ENCODE results near the gene SMAD2.

SMAD2 gene

GRCh38 chr18:47950511-47950910 lies 20.1 kb upstream of the SMAD2 start:
- H3K4me3 ChIP-seq (replicated peaks; ENCODE audit: low read depth, low read length): no peak overlapping the region
- no peak for DNase-seq (ENCODE audit: extremely low read depth, low read depth)
- no peak for TF ChIP-seq CTCF (IDR thresholded peaks at IDR 0.05; ENCODE audit: low read depth, low read length, missing control alignments)

GRCh38 chr18:47949202-47949601 lies 18.7 kb upstream of the SMAD2 start:
- no peak for DNase-seq (ENCODE audit: extremely low read depth, low read depth)
- H3K4me3 ChIP-seq (replicated peaks; ENCODE audit: low read depth, low read length): no peak overlapping the region
- TF ChIP-seq CTCF (IDR thresholded peaks at IDR 0.05; ENCODE audit: low read depth, low read length, missing control alignments): no peak

GRCh38 chr18:47946889-47947288 lies 16.4 kb upstream of the SMAD2 start:
- H3K4me3 ChIP-seq (replicated peaks; ENCODE audit: low read depth, low read length): no peak overlapping the region
- DNase-seq (ENCODE audit: extremely low read depth, low read depth): no peak
- no peak for TF ChIP-seq CTCF (IDR thresholded peaks at IDR 0.05; ENCODE audit: low read depth, low read length, missing control alignments)

- DNase-seq (ENCODE audit: extremely low read depth, low read depth): no peak
- no peak overlapping the region for H3K4me3 ChIP-seq (replicated peaks; ENCODE audit: low read depth, low read length)
- no peak for TF ChIP-seq CTCF (IDR thresholded peaks at IDR 0.05; ENCODE audit: low read depth, low read length, missing control alignments)
Measured at GRCh38 chr18:47944972-47945852, 14.8 kb upstream of the SMAD2 start.

- H3K4me3 ChIP-seq (replicated peaks; ENCODE audit: low read depth, low read length): no peak overlapping the region
- DNase-seq (ENCODE audit: extremely low read depth, low read depth): no peak
- TF ChIP-seq CTCF (IDR thresholded peaks at IDR 0.05; ENCODE audit: low read depth, low read length, missing control alignments): no peak
Measured at GRCh38 chr18:47936952-47937351, 6.5 kb upstream of the SMAD2 start.

GRCh38 chr18:47935321-47936055 lies 5.0 kb upstream of the SMAD2 start:
- no peak for DNase-seq (ENCODE audit: extremely low read depth, low read depth)
- H3K4me3 ChIP-seq (replicated peaks; ENCODE audit: low read depth, low read length): no peak overlapping the region
- no peak for TF ChIP-seq CTCF (IDR thresholded peaks at IDR 0.05; ENCODE audit: low read depth, low read length, missing control alignments)

Measured in HFF-Myc (cell line).